Stimulated activated CD8-positive, alpha-beta memory T cell treated with anti-CD3 and anti-CD28 coated beads, Interleukin-2, amount 100 ng/mL, for 1 hour (primary cell): ENCODE results near the gene LINGO1.

Experiments used
- DNase-seq, 2 donors: peaks; one replicate each; pipeline ENCODE4 v3.0.0-alpha.2; 2020; ENCODE audit warnings: low read depth in 2 of 2

The LINGO1 gene, protein sequence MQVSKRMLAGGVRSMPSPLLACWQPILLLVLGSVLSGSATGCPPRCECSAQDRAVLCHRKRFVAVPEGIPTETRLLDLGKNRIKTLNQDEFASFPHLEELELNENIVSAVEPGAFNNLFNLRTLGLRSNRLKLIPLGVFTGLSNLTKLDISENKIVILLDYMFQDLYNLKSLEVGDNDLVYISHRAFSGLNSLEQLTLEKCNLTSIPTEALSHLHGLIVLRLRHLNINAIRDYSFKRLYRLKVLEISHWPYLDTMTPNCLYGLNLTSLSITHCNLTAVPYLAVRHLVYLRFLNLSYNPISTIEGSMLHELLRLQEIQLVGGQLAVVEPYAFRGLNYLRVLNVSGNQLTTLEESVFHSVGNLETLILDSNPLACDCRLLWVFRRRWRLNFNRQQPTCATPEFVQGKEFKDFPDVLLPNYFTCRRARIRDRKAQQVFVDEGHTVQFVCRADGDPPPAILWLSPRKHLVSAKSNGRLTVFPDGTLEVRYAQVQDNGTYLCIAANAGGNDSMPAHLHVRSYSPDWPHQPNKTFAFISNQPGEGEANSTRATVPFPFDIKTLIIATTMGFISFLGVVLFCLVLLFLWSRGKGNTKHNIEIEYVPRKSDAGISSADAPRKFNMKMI

GRCh38 chr15:77632534-77633133, at the start of gene LINGO1:
TSS of gene LINGO1 (minus strand) at chr15:77632912. CDS start at chr15:77632315, 597 bp downstream.
- no peak for DNase-seq

DNA sequence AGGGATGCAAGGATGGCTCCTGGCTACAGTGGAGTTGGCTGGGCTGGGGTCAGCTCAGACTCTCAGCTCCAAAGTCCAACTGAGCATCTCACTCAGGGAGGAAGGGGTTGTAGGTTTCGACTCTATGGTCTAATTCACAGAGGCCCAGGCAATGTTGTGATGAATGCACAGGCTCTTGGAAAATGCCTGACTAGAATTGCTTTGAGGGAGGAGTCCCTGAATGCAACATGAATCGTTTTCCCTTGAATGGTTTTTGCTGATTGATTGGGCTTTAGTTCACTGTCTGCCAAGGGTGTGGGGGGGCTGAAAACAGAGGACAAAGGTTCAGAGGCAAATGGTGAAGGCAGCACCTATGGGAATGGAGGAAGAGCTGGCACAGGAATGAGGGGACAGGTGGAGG, 48.6 kb upstream of the LINGO1 start:
- no peak for DNase-seq

DNA sequence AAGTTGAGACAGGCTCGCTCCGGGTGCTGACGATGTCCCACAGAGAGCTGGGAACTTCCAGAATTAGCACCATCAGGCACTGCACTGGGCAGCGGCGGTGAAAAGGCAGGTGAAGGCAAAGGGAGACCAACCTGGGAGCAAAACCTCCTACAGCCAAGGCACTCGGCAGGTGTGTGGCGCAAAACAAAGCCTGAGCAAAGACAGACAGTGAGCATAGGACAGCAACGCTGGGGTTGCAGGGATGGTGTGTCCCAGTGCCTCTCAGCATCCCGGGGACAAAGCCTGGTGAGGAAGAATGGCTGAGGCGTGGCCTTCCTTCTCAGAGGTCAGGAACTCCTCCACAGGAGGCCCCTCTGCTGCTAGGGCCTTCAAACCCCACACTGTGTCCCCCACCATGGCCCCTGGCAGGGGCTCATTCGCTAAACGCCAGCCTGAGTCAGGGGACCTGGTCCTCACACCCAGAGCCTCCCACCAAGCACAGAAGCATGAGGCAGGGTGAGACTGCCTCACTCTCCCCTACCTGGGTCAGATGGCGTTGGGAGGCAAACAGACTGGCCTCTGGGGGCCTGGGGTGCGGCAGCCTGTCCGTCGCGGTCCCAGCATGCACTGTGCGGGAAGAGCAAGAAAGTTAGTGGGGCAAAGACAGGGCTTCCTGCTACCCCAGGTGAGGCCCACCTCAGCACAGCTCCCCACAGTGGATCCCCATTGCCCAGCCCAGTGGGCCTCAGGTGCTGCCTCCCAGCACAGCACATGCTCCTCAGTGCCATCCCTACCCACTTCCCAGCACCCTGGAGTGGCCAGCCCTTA, 44.1 kb upstream of the LINGO1 start:
- no peak for DNase-seq

DNA sequence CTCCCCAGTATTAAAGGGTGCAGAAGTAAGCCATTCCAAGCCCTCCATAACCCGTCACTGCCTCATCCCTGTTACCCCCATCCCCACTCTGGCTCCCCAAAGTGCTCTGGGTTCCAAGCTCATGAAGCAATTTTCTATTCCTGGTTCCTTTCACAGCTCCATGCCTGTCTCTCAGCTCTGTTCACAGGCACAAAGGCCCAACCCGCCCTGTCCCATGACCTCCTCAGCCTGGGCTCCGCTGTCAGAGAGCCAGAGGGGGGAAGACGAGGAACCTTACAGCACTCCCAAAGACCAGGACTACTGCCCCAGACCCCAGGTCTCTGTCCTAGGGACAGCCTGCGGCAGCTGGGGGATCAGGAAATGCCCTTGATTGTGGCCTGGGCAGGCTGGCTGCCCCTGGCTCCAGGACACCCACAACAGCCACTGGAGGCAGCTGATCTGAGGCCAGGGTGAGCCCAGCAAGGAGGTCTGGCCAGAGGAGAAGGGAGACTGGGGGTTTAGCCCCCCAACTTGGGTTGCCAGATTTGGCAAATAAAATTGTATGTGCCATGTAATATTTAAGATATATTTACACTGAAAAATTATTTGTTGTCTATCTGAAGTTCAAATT, 43.2 kb upstream of the LINGO1 start:
- DNase-seq: no peak

GRCh38 chr15:77674327-77674726, 41.6 kb upstream of the LINGO1 start:
- DNase-seq: no peak

DNA sequence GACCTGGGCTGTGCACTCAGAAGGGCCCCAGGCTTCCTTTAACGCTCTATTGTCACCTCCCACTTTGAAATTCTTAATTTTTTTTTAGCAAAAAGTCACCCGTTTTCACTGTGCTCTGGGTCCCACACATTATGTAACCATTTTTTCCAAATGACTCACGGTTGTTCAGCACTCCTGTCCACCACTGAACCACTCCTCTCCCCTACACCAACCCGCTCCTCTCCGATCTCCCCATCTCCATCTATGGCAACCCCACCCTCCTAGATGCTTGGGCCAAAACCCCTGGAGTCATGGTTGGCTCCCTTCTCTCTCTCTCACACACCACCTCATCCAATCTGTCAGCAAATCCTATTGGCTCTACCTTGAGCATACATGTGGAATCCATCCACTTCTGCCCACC, 41.2 kb upstream of the LINGO1 start:
- DNase-seq: no peak

DNA sequence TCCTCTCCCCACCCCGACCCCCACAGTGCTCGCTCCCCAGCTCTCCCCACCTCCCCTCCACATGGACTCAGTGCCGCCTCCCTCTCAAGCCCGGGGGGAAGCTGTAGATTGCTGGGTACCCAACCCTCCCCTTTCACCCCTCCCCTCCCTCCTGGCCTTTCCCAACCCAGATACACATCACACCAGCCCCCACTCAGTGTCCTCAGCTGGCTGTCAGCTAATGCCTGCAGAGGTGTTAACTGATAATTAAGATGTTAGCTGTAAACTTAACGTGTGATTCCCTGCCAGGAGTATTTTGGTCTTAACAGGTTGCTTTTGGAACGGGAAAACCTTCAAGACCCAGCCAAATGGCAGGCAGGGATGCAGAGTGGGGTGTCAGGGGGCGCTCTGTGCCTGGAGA, 39.4 kb upstream of the LINGO1 start:
- DNase-seq: no peak

DNA sequence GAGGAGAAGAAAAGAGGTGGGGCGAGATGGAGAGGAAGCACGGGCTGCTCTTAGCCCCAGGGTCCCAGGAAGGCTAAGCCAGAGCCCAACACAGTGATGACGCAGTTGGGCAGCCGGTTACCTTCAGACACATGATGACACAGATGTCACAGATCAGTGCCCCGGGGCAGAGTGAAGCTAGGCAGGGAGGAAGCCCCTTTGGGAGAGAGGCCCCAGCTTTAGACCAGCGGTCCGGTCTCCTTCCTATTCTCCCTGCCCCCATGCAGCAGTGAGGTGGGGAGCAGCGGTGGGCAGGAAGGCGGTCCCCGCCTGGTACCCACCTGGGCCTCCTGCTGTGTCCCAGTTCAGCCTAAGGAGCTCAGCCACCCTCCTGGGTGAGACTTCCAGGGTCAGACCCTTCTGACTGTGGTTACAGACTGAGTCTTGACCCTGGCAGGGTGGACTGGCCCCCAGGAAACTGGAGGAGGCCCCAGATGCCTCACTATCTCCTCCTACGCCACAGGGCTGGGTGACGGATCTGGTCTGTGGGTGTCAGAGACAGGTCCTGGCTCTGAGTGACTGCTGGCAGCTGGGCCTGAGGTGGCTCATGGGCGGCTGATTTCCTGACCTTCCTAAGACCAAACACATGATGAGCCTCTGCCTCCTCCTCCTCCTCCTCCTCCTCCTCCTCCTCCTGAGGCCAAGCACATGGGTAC, 38.8 kb upstream of the LINGO1 start:
- no peak for DNase-seq

- no peak for DNase-seq
These were observed 38.0 kb upstream of the LINGO1 start for GRCh38 chr15:77670558-77671361.

GRCh38 chr15:77669896-77670295, 37.2 kb upstream of the LINGO1 start:
- no peak for DNase-seq

DNA sequence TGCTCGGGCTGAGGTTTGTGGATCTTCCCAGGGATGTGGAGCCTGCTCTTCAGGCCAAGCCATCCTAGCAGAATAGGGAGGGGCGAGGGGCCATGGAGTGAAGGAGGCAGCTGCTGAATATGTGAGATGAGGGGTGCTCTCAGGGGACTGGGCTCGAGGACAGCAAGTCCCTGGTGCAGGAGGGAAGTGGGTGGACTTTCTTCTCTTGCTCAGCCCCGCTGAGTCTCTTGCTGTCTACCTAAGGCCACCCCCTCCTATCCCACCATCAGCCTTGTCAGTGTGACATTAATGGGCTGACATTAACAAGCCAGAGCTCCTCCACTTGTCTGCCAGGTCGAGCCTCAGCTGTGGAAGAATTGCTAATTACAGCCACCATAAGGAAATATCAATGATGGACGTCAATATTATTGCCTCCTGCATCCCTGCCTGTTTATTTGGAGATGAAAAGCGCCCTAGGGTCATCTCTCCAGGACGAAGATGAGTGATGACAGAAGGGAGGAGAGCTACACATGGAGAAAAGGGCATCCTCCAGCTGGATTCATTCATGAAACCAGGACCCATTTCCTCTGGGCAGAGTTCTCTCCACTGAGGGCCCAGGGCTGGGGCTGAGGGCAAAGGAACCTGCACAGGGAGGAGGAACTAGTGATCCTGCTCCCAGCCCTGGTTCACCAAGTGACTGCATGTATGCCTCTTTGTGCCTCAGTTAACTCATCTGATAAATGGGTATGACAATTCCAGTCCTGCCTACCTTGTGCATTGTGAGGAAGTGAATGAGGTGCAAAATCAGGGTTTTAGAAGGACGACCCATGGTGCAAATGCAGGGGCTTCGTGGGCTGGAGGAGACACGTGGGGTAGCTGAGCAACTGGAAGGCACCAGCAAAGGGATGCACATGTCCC, 34.9 kb upstream of the LINGO1 start:
- DNase-seq: no peak

DNA sequence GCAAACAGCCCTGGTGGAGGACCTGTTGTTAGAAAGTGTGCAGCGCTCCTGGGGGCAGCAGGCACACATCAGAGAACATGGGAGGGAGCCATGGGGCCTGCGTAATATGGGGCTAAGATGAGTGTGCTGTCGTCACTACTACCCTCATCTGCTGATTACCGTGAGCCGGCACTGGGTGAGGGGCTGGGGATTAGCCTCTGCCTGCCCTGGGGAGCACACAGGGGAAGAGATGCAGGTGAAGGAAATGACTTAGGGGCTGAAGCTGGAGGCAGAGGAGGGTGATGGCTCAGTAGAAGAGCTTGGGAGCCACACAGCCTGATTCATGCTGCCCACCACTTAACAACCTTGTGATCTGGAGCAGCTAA, 33.6 kb upstream of the LINGO1 start:
- no peak for DNase-seq

DNA sequence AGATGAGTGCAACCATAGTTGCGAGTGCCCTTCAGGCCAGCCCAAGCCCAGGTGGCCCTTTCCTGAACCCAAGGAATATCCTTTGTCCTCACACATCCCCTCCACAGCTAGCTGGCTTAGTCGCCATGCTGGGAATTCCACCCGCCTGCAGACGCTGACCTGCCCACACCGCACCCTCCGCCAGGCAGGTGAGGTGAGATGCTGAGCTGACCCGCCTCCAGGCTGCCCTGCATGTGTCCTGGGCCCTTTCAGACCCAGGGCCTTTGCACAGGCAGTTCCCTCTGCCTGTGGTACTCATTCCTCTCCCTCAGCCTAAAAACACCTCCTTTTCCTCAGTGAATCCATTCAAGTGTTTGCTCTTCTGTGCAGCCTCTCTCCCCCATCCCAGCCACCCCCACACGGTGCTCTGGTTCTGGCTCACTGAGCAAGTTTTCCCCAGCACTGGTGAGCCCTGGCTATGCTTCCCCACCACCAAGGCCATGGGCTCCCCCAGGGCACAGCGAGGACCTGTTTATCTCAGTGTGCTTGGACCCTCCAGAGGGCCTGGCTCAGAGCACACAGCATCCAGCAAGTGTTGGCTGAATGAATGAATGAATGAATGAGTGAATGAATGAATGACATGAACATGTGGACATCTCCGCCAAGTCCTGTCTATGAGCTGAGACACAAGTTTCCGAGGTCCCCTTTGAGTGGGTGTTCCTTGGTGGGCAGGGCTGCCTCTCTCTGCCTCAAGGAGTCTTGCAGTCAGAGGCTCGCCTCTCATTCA, 33.0 kb upstream of the LINGO1 start:
- no peak for DNase-seq

DNA sequence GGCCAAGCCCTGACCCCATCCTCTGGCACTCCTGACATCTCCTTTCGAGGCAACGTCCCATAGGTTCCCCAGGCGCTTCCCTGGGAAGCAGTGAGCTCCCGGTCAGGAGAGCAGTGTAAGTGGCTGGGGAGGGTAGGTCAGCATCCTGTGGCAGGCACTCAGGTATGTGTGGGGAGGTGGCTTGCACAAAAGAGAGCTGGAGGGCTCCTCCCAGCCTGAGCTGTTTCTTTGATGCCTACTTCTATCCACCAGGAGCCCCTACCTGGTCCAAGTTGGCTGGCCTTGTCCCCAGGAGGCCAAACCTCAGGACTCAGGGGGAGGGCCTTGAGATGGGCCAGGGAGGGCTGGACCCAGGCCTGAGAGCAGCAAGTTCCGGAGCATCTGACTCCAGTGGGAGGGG, 31.7 kb upstream of the LINGO1 start:
- DNase-seq: no peak

DNA sequence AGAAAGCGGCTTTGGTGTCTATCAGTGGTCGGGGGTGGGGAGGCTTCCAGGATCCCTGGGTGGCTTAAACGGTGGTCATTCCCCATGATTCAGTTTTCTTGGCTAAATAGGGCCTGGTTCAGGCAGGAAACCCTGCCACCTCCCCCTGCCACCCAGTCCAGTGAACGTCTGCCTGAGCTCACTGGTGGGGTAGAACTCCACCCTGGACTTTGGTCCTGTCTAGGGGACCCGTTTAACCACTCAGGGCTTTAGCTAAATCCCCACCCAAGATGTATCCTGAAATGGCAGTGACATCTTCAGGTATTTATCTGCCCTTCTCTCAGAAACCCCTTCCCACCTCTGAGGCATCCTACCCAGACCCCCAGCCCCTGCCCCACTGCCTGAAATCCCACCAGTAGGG, 30.5 kb upstream of the LINGO1 start:
- DNase-seq: no peak

- no peak for DNase-seq
These were observed 26.9 kb upstream of the LINGO1 start for GRCh38 chr15:77659350-77660321.

DNA sequence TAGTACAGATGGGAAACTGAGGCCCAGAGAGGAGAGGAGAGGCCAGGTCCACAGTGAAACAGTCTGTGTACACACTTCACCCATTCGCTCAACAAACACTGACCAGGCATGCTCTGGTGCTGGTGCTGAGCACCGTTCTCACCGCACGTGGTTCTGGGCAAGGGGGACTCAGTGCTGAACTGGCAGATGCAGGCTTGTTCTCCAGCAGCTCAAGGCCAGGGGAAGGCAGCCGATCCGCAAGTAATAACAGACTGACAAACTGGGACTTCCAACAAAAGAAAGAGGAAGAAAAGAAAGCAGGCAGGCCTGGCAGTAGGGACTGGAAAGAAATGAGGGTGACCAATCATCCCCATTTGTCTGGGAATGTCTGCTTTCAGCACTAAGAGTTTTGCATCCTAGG, 25.6 kb upstream of the LINGO1 start:
- no peak for DNase-seq
